Ovary (tissue), 9 donors: ENCODE results near the gene NLRP10. TPM values are rescaled to one million over a fixed set of nuclear protein-coding genes. Genes with fewer than 3 reads are reported as not detected.

Experiments
- DNase-seq, 5 donors: peaks; one replicate each; pipeline ENCODE4 v3.0.0-alpha.2; 2019 to 2020
- H3K27ac ChIP-seq, 2 donors: fragments of 200-600 bp; one replicate each; pipeline versions ENCODE4 v1.5.1 to v1.8.0; 2019 to 2022
- H3K27me3 ChIP-seq: fragments of 200-600 bp; one replicate; pipeline ENCODE4 v1.8.0; 2022
- H3K36me3 ChIP-seq: fragments of 200-600 bp; sonication (generic); one replicate; pipeline ENCODE4 v1.5.1; 2019
- H3K4me1 ChIP-seq: one replicate; pipeline ENCODE4 v1.8.1; 2013; ENCODE audit warnings: mild to moderate bottlenecking, moderate library complexity; ENCODE audit not compliant: insufficient read depth
- H3K4me3 ChIP-seq: fragments of 200-600 bp; sonication (generic); one replicate; pipeline ENCODE4 v1.5.1; 2017
- H3K9me3 ChIP-seq, 2 donors: fragments of 200-600 bp in 1 of 2; sonication (generic) in 1 of 2; one replicate each; pipeline versions ENCODE4 v1.5.1 to v1.8.1; 2013 to 2019; ENCODE audit warnings: mild to moderate bottlenecking in 1 of 2, moderate library complexity in 1 of 2
- CTCF ChIP-seq, 3 donors: fragments of 450-650 bp in 2 of 3; fragments of 200-600 bp in 1 of 3; IDR thresholded peaks; one replicate each; pipeline versions ENCODE4 v1.5.1 to v1.8.0; 2016 to 2022; ENCODE audit warnings: antibody characterized with exemption in 3 of 3, mild to moderate bottlenecking in 1 of 3
- EP300 ChIP-seq: sonication (generic); formaldehyde crosslinking; IDR thresholded peaks from one replicate; pipeline ENCODE4 v1.6.1; 2017; ENCODE audit warnings: antibody characterized with exemption
- POLR2A ChIP-seq: fragments of 450-650 bp; IDR thresholded peaks from one replicate; pipeline ENCODE4 v1.6.1; 2017; ENCODE audit warnings: antibody characterized with exemption, mild to moderate bottlenecking, moderate library complexity
- WGBS, 3 donors: extraction: QIAGEN DNeasy Blood & Tissue Kit in 1 of 3; methylation state at CpG; one replicate each; pipeline versions ENCODE4 v1.1.5 to v1.1.7; 2013 to 2017; 5-methylcytosine and 5-hydroxymethylcytosine counted together
- intact Hi-C, 4 donors: fragments of 100-400 bp; cut with DNase I; formaldehyde crosslinking; loops; one replicate each; pipeline versions ENCODE4 v1.11.0 to v1.15.1; 2022 to 2023
- polyA plus RNA-seq, 2 donors: library from polyadenylated mRNA; stranded (reverse); fragments of 200-250 nt in 1 of 2; fragments of 350-450 nt in 1 of 2; fragmentation: Illumina TruSeq in 1 of 2; extraction: RNeasy Lipid Tissue Mini Kit (QIAGEN cat#74804) in 1 of 2; gene quantifications; one replicate each; pipeline ENCODE4 v1.2.3, GENCODE V29; 2013 to 2014
- total RNA-seq, 7 donors: library from RNA; depleted of rRNA in 2 of 7; stranded (reverse); fragments of >200 nt in 2 of 7; fragmentation: NEBNext Ultra II Directional in 3 of 7; extraction: Animal tissue kit (Norgen Biotek cat#: 25700) in 3 of 7; gene quantifications; one replicate each; pipeline versions ENCODE4 v1.1.0 to v1.2.4, GENCODE V29; 2016 to 2023
- donor health status: DM: no; HTN: no; CAD: no; lungs with moderate emphysema.
- donor health status: DM: no; HTN: no; CAD: no.
- donor health status: Bipolar disorder and iron deficiency.
- donor health status: DM: yes; HTN: yes; CAD: no.
- donor health status: DM: no; HTN: no; CAD: no.
- donor health status: DM: yes; HTN: yes; CAD: no.

The NLRP10 gene
- total and polyA plus RNA-seq, 9 donors, result not detected

GRCh38 chr11:7982582-7983119, 17.4 kb upstream of the NLRP10 start:
- Histone ChIP-seq H3K27me3 (no peaks in the 10 kb centered on the region), H3K36me3 (no peaks in the 10 kb centered on the region), H3K27ac (no peak overlapping the region), H3K4me3 (no peak overlapping the region), H3K9me3 (no peaks in the 10 kb centered on the region), H3K4me1 (peaks cover 1% of the 10 kb centered on the region)
- intact Hi-C loops, result no loop called here
- 47 to 63% (median 48%) methylated on average over 1 of the region's 1 CpG for WGBS, 3 donors
- DNase-seq, result no peak
- TF ChIP-seq EP300 (no peak), POLR2A (no peak), CTCF (IDR thresholded peaks at IDR 0.05) (no peak)

GRCh38 chr11:7981619-7982157, 16.4 kb upstream of the NLRP10 start:
- H3K27ac ChIP-seq, result no peak overlapping the region
- H3K4me3 ChIP-seq, result no peak overlapping the region
- H3K36me3 ChIP-seq, result no peaks in the 10 kb centered on the region
- intact Hi-C loops, result no loop called here
- 63 to 81% (median 72%) methylated on average over 1 of the region's 1 CpG for WGBS, 3 donors
- peaks cover 1% of the 10 kb centered on the region for H3K4me1 ChIP-seq
- H3K27me3 ChIP-seq, result no peaks in the 10 kb centered on the region
- no peaks in the 10 kb centered on the region for H3K9me3 ChIP-seq
- no peak for DNase-seq
- no peak for TF ChIP-seq CTCF (IDR thresholded peaks at IDR 0.05)
- TF ChIP-seq POLR2A, result no peak
- no peak for TF ChIP-seq EP300

- TF ChIP-seq CTCF (IDR thresholded peaks at IDR 0.05), result no peak
- TF ChIP-seq EP300, result no peak
- no peak for TF ChIP-seq POLR2A
- no peak overlapping the region for H3K27ac ChIP-seq
- no peaks in the 10 kb centered on the region for H3K9me3 ChIP-seq
- H3K36me3 ChIP-seq, result no peaks in the 10 kb centered on the region
- H3K27me3 ChIP-seq, result no peaks in the 10 kb centered on the region
- no peak overlapping the region for H3K4me3 ChIP-seq
- intact Hi-C loops, result no loop called here
- WGBS, 3 donors, result 23 to 34% (median 32%) methylated on average over 5 of the region's 5 CpGs
- DNase-seq, result no peak
- H3K4me1 ChIP-seq, result no peaks in the 10 kb centered on the region
Measured at GRCh38 chr11:7977232-7977917, 12.1 kb upstream of the NLRP10 start.

- no peak for DNase-seq
- WGBS, 3 donors, result 33 to 57% (median 45%) methylated on average over 2 of the region's 2 CpGs
- Histone ChIP-seq H3K9me3 (no peaks in the 10 kb centered on the region), H3K4me1 (no peaks in the 10 kb centered on the region), H3K36me3 (no peaks in the 10 kb centered on the region), H3K4me3 (no peak overlapping the region), H3K27ac (no peak overlapping the region), H3K27me3 (no peaks in the 10 kb centered on the region)
- TF ChIP-seq CTCF (IDR thresholded peaks at IDR 0.05), result no peak
- no peak for TF ChIP-seq EP300
- TF ChIP-seq POLR2A, result no peak
- intact Hi-C loops, result no loop called here
Measured at GRCh38 chr11:7974668-7975067, 9.4 kb upstream of the NLRP10 start.
